ES-I3 (cell line): ENCODE measurements around the gene PCMT1.

Experiments
- H3K36me3 ChIP-seq: 2 replicates; pipeline ENCODE4 v1.6.1; 2013; ENCODE audit warnings: mild to moderate bottlenecking, low read length, control low read depth, moderate library complexity; ENCODE audit not compliant: insufficient read depth
- H3K4me1 ChIP-seq: 2 replicates; pipeline ENCODE4 v1.6.1; 2013; ENCODE audit warnings: mild to moderate bottlenecking, control low read depth, low read length; ENCODE audit not compliant: insufficient read depth
- H3K9ac ChIP-seq: 2 replicates; pipeline ENCODE4 v1.6.1; 2013; ENCODE audit warnings: low read depth, mild to moderate bottlenecking, low read length, moderate library complexity
- H3K9me3 ChIP-seq: 2 replicates; pipeline ENCODE4 v1.6.1; 2013; ENCODE audit warnings: mild to moderate bottlenecking, low read length, moderate library complexity; ENCODE audit not compliant: control insufficient read depth, insufficient read depth

Gene PCMT1

DNA sequence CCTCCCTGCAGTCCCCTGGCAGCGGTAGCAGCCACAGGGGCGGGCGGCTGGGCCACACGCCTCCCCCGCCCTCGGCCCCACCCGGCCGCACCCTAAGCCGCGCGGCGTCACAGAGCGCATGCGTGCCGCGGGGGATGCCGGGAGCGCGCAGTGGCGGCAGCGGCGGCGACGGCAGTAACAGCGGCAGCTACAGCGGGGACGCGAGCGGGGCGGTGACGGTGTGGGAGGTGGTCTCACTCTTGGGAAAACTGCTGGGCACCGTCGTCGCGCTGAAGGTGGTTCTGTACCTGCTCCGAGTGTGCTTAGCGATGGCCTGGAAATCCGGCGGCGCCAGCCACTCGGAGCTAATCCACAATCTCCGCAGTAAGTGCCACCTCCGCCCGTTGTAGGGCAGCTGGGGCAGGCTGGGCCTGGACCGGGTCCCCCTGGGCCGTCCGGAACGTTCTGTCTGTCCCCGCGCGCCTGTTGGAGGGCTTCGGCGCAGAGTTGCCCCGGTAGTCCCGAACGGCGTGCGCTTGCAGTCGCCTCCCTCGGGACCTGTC is at the start of gene PCMT1:
Gene PCMT1 (plus strand): TSS at position 148 of the 542 bp plus-strand sequence. CDS start 161 bp downstream, at position 309.
- H3K36me3 ChIP-seq = no peaks in the 10 kb centered on the region
- peak within 1 kb of the TSS; percentile 99 for H3K9ac ChIP-seq
- H3K4me1 ChIP-seq = no peaks in the 10 kb centered on the region
- H3K9me3 ChIP-seq = no peaks in the 10 kb centered on the region

DNA sequence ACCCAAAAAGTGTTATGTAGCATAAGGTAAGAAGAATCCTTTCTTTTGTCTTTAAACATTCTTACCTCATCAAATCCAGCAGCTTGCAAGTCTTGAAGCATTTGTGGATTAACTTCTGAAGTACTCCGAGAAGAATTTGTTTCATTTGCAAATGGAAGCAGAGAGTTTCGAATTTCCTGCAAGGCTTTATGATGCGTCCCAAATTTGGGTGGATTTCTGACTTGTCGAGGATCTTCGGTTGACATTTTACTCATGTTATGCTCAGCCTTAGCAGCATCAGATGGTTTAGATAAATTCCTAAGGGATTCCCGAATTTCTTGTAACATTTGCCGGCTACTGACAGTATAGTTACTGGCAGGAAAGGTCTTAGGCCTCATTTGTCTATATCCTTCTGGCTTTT is 47.8 kb upstream of the PCMT1 start:
- no peaks in the 10 kb centered on the region for H3K9me3 ChIP-seq
- peak overlapping the region; percentile 0; the same call in 1 of the 2 replicates for H3K9ac ChIP-seq
- H3K4me1 ChIP-seq = peaks cover 19% of the 10 kb centered on the region; the same call in 1 of the 2 replicates
- H3K36me3 ChIP-seq = peaks cover 6% of the 10 kb centered on the region; the same call in 1 of the 2 replicates

DNA sequence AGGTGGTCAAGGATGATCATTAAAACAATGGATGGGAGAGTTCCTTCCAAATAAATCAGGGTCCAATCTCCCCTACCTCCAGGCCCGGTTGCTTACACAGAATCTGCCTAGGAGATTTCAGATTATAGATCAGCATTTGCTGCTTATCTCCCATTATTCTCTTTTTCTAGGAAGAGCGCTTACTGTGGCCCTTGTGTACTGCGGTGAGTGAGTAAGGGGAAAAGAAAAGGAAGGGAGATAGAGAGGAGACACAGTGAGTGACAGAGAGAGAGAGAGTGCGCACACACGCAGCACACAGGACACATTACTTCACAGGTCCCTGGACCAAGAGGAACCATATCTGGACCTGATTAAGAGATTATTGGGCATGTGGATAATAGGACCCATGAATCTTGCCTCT is 37.8 kb upstream of the PCMT1 start:
- Histone ChIP-seq H3K9me3 (no peaks in the 10 kb centered on the region), H3K4me1 (peaks cover 11% of the 10 kb centered on the region; the same call in 1 of the 2 replicates), H3K9ac (no peak overlapping the region), H3K36me3 (no peaks in the 10 kb centered on the region)

DNA sequence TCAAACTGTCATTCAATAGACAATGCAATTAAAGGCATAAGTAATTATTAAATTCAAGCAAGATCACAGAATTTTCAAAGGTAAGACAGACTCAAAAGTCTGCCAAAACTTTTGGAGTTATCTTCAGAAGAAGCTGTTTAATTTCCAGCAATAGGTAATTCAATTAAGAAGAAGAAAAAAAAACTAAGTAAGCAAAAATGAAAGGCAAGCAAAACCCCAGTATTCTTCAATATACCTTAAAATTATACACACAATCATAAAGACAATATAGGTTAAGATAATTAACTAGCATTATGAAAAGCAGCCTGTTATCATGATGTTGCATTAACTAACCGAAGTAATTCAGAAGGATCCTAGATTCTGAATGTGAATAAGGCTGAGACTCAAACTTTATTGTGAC is 35.1 kb upstream of the PCMT1 start:
- H3K9ac ChIP-seq = no peak overlapping the region
- peaks cover 3% of the 10 kb centered on the region; the same call in 1 of the 2 replicates for H3K4me1 ChIP-seq
- H3K9me3 ChIP-seq = no peaks in the 10 kb centered on the region
- no peaks in the 10 kb centered on the region for H3K36me3 ChIP-seq

DNA sequence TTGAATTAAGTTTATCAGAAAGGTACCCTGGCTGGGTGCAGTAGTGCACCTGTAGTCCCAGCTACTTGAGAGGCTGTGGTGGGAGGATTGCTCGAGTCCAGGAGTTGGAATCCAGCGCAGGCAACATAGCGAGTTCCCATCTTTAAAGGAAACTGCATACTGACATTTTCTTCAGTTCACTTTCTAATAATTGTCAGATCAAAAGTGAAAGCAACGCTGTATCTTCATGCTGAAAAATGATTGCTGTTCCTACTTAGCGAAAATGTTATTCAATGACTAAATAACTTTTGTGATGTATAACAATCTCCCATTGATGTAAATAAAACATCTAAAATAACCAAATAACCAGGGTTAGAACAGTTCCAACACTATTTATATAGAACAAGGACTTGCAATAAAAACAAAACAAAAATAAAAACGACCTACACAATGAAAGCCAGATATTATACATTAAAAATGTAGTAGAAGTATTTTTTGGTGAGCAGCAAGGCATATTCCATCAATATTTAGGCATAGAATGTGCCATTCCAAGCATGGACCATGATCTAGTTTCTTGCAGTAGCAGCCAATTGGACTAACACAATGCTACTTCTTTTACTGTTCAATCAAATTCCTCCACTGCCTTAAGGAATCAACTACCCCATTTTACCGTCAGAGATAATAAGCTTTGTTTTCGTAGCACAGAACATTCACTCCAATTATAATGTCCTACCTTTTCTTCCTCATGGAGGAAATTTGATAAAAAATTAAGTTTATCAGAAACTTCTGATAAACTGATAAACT is 33.2 kb upstream of the PCMT1 start:
- Histone ChIP-seq H3K9me3 (no peaks in the 10 kb centered on the region), H3K36me3 (no peaks in the 10 kb centered on the region), H3K9ac (peak overlapping the region; percentile 84), H3K4me1 (peaks cover 3% of the 10 kb centered on the region; the same call in 1 of the 2 replicates)

DNA sequence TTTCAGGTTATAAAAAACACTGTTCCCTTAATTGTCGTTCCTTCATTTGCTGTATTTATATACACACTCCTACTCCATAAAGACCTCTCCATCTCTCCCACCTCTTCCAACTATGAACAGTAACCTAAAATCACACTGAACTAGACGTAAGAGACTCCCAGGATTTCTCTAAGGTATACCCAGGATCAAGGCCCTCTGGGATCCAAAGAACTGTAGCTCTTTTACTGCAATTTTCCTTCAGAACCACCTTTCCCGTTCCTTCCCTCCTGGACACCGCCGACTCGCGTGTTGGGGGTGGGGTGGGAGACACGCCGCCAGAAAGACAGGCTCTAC is 32.3 kb upstream of the PCMT1 start:
- Histone ChIP-seq H3K9me3 (no peaks in the 10 kb centered on the region), H3K9ac (peak overlapping the region; percentile 84), H3K36me3 (no peaks in the 10 kb centered on the region), H3K4me1 (peaks cover 3% of the 10 kb centered on the region; the same call in 1 of the 2 replicates)

DNA sequence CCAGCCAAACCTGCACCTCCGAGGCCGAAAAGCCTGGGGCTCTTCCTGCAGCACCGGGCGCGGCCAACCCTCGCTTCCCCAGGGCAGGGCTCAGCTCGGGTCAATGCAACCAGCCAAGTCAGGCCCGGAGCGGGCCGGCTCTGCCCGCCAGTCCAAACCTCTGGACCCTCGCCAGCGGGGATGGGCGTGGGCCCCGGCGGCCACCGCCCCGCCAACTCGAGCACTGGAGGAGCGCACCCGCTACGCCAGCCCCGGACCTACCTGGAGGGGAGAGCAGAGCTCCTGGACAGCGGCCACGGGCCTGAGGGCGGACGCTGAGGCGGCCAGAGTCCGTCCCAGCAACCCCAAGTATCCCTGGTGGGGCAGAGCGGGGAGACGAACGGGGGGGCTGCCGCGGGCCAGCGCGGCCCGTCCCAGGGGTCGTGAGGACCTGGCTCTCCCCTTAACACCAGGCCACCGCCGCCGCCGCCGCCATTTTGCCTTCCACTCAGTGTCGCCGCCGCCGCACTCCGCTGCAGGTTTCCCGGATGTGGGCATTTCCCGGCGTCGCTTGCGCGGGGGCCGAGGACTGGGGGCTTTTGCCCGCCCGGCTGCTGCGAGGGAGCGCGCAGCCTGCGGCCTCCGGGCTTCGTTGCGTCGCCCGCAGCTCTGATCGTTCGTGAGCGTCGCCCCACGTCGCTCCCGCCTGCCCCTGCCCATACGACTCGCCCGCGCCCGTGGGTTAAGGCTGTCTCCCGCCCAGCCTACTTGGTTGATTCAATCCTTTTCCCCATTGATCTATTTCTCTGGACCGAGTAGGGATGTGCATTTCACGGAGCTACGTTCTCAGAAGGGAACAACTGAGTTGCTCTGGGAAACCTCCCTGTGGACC is 31.7 kb upstream of the PCMT1 start, which contains the start of gene LATS1:
Gene LATS1 (minus strand): TSS at position 514 of the 871 bp plus-strand sequence. CDS start 15,975 bp downstream, outside the sequence.
- Histone ChIP-seq H3K9me3 (no peaks in the 10 kb centered on the region), H3K4me1 (peaks cover 3% of the 10 kb centered on the region; the same call in 1 of the 2 replicates), H3K9ac (peak within 1 kb of the TSS; percentile 84), H3K36me3 (no peaks in the 10 kb centered on the region)

DNA sequence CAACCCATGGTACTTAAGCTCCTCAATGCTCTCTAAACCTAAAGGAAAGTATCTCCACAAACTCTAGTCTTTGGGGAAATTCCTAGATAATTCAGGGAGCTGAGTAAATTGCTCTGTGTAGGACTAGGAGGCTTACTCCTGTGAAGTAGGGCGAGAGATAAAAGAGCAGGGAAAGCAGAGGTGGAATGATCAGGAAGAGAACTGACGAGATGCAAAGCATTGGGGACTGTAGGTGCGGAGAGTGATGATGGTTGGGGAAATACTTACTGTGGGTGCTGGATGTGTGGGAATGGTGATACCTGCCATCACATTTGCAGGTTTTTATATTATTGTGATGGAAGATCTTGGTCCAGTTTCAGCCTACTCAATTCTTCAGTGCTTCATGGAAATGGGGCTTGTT is 30.0 kb upstream of the PCMT1 start:
- Histone ChIP-seq H3K36me3 (no peaks in the 10 kb centered on the region), H3K4me1 (peaks cover 3% of the 10 kb centered on the region; the same call in 1 of the 2 replicates), H3K9ac (no peak overlapping the region), H3K9me3 (no peaks in the 10 kb centered on the region)

DNA sequence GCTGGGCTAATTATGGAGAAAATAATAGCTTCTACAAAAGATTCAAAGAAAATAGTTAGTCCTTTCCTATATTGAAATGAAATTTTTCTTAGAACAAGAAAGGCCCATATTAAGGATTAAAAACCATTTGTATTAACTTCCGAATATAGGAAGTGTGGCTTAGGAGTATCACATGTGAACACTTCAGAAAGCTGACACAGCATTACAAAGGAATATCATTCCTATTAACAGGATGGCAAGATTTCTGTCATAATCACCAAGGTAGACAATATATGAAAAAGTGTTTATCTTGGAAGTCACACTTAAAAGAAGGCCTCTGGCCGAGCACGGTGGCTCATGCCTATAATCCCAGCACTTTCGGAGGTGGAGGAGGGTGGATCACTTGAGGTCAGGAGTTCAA is 26.3 kb upstream of the PCMT1 start:
- H3K36me3 ChIP-seq = no peaks in the 10 kb centered on the region; the same call in none of the 2 replicates
- no peak overlapping the region for H3K9ac ChIP-seq
- peaks cover 3% of the 10 kb centered on the region; the same call in 1 of the 2 replicates for H3K4me1 ChIP-seq
- H3K9me3 ChIP-seq = no peaks in the 10 kb centered on the region

DNA sequence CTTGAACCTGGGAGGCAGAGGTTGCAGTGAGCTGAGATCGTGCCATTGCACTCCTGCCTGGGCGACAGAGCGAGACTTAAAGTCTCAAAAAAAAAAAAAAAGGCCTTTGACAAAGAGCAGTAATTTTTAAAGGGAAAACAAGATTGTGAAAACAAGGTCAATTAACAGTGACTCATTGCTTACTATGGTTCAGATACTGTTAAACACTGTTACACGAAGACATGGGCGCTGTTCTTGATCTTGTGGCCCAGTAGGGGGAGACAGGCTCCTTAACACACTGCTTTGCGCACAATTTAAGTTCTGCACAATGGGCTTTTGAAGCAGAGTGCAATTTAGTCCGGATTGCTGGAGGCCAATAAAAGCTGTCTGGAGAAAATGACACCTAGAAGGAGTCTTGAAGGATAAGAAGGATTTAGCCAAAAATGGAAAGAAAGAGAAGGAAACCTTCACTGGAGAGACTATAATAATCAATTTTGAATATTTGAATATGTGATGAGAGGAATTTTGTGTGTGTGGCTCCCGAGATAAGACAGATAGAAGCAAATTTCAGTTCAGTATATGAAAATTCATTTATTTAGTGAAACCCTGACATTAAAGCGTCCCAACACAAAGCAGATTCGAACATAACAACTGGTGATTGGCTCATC is 25.6 kb upstream of the PCMT1 start:
- Histone ChIP-seq H3K4me1 (no peaks in the 10 kb centered on the region), H3K9me3 (no peaks in the 10 kb centered on the region), H3K9ac (no peak overlapping the region), H3K36me3 (no peaks in the 10 kb centered on the region; the same call in none of the 2 replicates)

DNA sequence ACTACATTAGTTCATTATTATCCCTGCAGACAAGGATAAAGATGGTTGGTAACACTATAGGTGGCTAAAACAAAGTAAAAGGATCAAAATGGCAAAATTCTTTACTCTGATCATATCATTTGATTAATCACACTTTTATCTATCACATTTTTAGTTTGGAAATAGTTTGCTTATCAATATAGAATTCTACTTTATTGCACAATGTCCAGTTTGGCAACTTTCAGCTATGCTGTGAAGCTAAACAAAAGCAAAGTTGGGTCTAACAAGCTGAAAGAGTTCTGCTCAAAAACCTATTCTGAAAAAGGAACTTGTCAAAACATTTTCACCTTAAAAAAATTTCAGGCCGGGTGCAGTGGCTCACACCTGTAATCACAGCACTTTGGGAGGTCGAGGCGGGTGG is 23.8 kb upstream of the PCMT1 start:
- Histone ChIP-seq H3K9me3 (no peaks in the 10 kb centered on the region), H3K9ac (no peak overlapping the region), H3K36me3 (no peaks in the 10 kb centered on the region; the same call in none of the 2 replicates), H3K4me1 (no peaks in the 10 kb centered on the region)

DNA sequence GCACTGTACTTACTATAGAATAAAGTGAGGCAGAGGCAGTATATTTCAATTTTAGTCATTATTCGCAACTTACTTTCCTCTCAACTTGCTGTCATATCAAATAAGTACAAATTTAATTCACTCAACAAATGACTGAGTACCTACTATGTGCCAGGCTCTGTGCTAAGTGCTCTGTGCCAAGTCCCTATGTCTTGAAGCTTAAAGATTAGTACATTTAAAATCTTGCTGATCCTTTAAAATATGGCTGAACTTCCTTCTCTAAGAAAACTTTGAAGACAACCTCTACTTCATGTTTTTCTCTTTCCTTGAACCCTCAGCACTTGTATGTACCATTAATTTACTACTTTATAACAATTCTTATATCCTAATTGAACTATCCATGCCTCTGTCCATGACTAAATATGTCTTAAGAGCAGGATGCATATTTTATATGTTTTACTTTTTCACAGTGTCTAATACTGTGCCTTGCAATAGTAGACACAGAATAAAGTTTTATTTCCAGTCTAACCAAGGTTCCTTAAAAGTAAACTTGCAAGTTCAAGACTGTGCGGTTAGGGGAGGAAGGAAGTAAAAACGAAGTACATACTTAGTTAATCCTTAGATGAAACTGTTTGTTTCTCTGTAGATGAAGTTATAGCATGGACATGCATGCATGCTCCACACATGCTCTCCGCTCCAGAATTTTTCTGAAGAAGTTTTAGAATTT is 21.6 kb upstream of the PCMT1 start:
- Histone ChIP-seq H3K9ac (no peak overlapping the region), H3K36me3 (peaks cover 4% of the 10 kb centered on the region), H3K9me3 (no peaks in the 10 kb centered on the region), H3K4me1 (no peaks in the 10 kb centered on the region)

DNA sequence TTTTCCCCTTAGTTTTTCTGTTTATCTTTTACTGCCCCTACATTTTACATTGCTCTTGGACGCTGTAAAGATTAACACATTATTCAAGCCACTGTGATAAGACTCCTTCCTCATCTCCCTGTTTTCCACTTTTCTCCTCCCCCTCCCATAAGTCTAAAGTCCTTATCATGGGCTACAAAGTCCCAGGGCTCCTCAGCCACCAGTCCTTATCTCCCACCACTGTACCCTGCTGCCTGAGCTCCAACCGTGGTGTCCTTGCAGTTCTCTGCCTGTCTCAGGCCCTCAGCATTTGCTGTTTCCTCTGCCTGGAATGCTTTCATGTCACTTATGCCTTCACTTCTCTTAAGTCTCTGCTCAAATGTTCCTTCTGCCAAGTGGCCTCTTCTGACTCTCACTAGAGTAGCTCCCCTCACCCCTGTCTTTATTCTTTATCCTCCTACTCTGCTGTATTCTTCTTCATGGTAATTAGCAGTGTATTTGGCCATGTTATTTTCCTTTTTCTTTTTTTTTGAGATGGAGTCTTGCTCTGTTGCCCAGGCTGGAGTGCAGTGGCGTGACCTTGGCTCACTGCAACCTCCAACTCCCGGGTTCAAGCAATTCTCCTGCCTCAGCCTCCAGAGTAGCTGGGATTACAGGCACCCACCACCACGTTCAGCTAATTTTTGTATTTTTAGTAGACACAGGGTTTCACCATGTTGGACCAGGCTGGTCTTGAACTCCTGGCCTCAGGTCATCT is 20.9 kb upstream of the PCMT1 start:
- Histone ChIP-seq H3K36me3 (peaks cover 8% of the 10 kb centered on the region), H3K4me1 (no peaks in the 10 kb centered on the region), H3K9me3 (no peaks in the 10 kb centered on the region), H3K9ac (no peak overlapping the region)
